Thoracic aorta (tissue), 2 donors: ENCODE measurements around the gene CFAP97. TPM values are rescaled to one million over a fixed set of nuclear protein-coding genes. Genes with fewer than 3 reads are reported as not detected.
A peak's percentile ranks its signal among the peaks of the same experiment; 100 is the strongest.

Experiments used
- ATAC-seq: fragments of 150-250 bp; one replicate; pipeline ENCODE4 v1.8.0; 2017; ENCODE audit warnings: low read depth; ENCODE audit not compliant: insufficient number of reproducible peaks, low FRiP score
- DNase-seq: peaks from one replicate; pipeline ENCODE4 v3.0.0-alpha.2; 2020; ENCODE audit warnings: low spot score
- H3K27ac ChIP-seq, 2 donors: fragments of 200-600 bp; sonication (generic); 1 replicate in 1 of 2; 2 replicates in 1 of 2; pipeline ENCODE4 v1.5.1; 2016; ENCODE audit warnings: mild to moderate bottlenecking in 2 of 2, moderate library complexity in 2 of 2
- H3K27me3 ChIP-seq: fragments of 200-600 bp; sonication (generic); replicated peaks from 2 replicates; pipeline ENCODE4 v1.6.0; 2016; ENCODE audit warnings: mild to moderate bottlenecking; ENCODE audit not compliant: insufficient read depth
- H3K36me3 ChIP-seq: fragments of 200-600 bp; sonication (generic); one replicate; pipeline ENCODE4 v1.5.1; 2016
- H3K4me1 ChIP-seq, 2 donors: fragments of 200-600 bp; sonication (generic); 1 replicate in 1 of 2; 2 replicates in 1 of 2; pipeline versions ENCODE4 v1.5.1 to v1.6.0; 2016; ENCODE audit warnings: low read depth in 2 of 2, mild to moderate bottlenecking in 1 of 2; ENCODE audit not compliant: control insufficient read depth in 1 of 2
- H3K4me3 ChIP-seq: fragments of 200-600 bp; sonication (generic); 2 replicates; pipeline ENCODE4 v1.5.1; 2016; ENCODE audit warnings: mild to moderate bottlenecking
- H3K9me3 ChIP-seq: fragments of 200-600 bp; sonication (generic); 2 replicates; pipeline ENCODE4 v1.5.1; 2016
- total RNA-seq, 2 donors: library from RNA; depleted of rRNA; stranded (reverse); fragments of >200 nt; gene quantifications; one replicate each; pipeline versions ENCODE4 v1.1.0 to v1.2.3, GENCODE V29; 2016
- TF ChIP-seq, protein P1 (sequence below): fragments of 200-600 bp; sonication (generic); IDR thresholded peaks from one replicate; pipeline ENCODE4 v1.5.1; 2019; ENCODE audit warnings: antibody characterized with exemption

CFAP97 gene
- total RNA-seq: 10 to 100 TPM; 40.8 to 62.2 TPM

DNA sequence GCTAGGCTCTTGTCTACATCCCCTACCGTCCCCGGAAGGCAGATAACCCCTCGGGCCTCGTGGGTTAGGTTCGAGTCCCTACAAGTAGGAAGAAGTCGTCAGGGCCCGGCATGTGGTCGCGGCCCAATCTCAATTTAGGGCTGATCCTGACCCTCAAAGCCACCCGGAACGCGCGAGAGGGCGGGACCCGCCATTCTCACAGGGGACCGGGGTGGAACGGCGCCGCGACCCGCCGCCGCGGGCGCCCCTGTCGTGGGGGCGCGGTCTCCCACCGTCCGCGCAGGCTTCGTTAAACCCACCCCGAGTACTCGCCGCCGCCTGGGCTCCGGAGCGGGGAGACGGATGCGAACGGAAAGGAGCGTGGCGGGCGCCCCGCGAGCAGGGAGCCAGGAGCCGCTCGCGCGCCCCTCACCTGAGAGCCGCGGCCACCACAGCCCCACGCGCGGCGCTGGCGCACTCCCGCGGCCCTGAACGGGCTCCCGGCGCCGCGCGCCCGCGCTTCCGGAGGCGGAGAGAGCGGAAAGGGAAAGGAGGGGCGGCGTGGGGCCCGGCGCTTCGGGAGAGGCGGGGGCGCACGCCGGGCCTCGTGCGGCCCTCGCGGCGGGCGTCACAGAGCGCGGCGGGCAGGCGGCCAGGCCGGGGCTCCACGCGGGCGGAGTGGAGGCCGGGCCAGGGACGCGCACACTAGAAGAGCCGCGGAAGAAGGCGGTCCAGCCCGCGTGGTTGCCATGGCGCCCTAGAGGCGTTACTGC lies at the start of gene CFAP97:
TSS of gene CFAP97 (minus strand) at position 515 of the 752 bp plus-strand sequence. CDS start 12,804 bp downstream, outside the sequence.
- Histone ChIP-seq H3K4me3 (peak within 1 kb of the TSS; percentile 98), H3K36me3 (no peaks in the 10 kb centered on the region), H3K27me3 (no peaks in the 10 kb centered on the region), H3K9me3 (no peaks in the 10 kb centered on the region), H3K27ac (peak within 1 kb of the TSS; percentile 98 to 99), H3K4me1 (peaks cover 20 to 44% of the 10 kb centered on the region in 2 donors)
- DNase-seq (peak; percentile 69), ATAC-seq (peak; percentile 83)
- TF ChIP-seq, protein P1, sequence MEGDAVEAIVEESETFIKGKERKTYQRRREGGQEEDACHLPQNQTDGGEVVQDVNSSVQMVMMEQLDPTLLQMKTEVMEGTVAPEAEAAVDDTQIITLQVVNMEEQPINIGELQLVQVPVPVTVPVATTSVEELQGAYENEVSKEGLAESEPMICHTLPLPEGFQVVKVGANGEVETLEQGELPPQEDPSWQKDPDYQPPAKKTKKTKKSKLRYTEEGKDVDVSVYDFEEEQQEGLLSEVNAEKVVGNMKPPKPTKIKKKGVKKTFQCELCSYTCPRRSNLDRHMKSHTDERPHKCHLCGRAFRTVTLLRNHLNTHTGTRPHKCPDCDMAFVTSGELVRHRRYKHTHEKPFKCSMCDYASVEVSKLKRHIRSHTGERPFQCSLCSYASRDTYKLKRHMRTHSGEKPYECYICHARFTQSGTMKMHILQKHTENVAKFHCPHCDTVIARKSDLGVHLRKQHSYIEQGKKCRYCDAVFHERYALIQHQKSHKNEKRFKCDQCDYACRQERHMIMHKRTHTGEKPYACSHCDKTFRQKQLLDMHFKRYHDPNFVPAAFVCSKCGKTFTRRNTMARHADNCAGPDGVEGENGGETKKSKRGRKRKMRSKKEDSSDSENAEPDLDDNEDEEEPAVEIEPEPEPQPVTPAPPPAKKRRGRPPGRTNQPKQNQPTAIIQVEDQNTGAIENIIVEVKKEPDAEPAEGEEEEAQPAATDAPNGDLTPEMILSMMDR: no peak

DNA sequence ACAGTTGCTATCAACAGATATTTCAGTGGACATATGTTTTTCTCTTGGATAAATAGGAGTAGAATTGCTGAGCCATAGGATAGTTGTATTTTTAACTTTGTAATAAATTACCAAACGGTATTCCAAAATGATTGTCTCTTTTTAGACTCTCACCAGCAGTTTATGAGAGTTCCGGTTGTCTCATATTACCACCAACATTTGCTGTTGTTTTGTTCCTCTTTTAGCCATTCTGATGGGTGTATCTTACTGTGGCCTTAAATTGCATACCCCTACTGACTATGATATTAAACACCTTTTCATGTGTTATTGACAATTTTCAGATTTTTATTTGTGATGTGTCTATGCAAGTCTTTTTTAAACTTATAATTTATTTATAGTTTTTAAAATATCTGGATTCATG lies 45.3 kb upstream of the CFAP97 start:
- Histone ChIP-seq H3K36me3 (no peaks in the 10 kb centered on the region), H3K4me3 (no peak overlapping the region), H3K27me3 (no peaks in the 10 kb centered on the region), H3K27ac (no peak overlapping the region), H3K4me1 (peaks cover 18 to 43% of the 10 kb centered on the region in 2 donors), H3K9me3 (no peaks in the 10 kb centered on the region)
- no peak for ATAC-seq
- no peak for DNase-seq
- TF ChIP-seq, protein P1: no peak

- Histone ChIP-seq H3K36me3 (no peaks in the 10 kb centered on the region), H3K27me3 (no peaks in the 10 kb centered on the region), H3K4me3 (no peak overlapping the region), H3K4me1 (peaks cover 18 to 43% of the 10 kb centered on the region in 2 donors), H3K27ac (no peak overlapping the region), H3K9me3 (no peaks in the 10 kb centered on the region)
- ATAC-seq (no peak), DNase-seq (no peak)
- TF ChIP-seq, protein P1: no peak
Observed at GRCh38 chr4:185248393-185249039, 44.7 kb upstream of the CFAP97 start.

- H3K36me3 ChIP-seq: no peaks in the 10 kb centered on the region
Observed at GRCh38 chr4:185247151-185247550, 43.4 kb upstream of the CFAP97 start.

DNA sequence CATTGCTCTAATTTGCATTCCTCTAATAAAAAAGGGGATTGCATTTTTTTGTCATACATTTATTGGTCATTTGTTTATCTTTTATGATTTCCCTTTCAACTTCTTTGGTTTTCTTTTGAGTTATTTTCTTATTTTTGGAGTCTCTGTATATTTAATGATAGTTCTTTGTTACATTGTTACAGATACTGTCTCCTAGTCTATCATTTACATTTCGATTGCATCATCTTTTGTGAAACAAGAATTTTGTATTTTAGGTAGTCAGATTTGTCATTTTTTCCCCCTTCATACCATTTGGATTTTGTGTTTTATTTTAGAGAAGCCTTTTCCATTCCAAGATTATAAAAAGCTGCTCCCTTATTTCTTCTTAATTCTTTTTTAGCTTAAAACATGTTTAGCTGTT lies 42.7 kb upstream of the CFAP97 start:
- DNase-seq (no peak), ATAC-seq (no peak)
- H3K4me1 ChIP-seq: peaks cover 18 to 39% of the 10 kb centered on the region in 2 donors
- no peaks in the 10 kb centered on the region for H3K36me3 ChIP-seq
- H3K27ac ChIP-seq: peak overlapping the region in 1 of 2 donors; percentile 39
- H3K27me3 ChIP-seq: no peaks in the 10 kb centered on the region
- no peaks in the 10 kb centered on the region for H3K9me3 ChIP-seq
- TF ChIP-seq, protein P1: no peak
- peak overlapping the region; percentile 2 for H3K4me3 ChIP-seq

More at GRCh38 chr4:185247151-185247550, 43.4 kb upstream of the CFAP97 start:
- no peak for ATAC-seq
- Histone ChIP-seq H3K4me1 (peaks cover 22 to 44% of the 10 kb centered on the region in 2 donors), H3K4me3 (peak overlapping the region; percentile 2), H3K27me3 (no peaks in the 10 kb centered on the region), H3K9me3 (no peaks in the 10 kb centered on the region), H3K27ac (peak overlapping the region in 1 of 2 donors; percentile 39)
- TF ChIP-seq, protein P1: no peak
- DNase-seq: no peak
